Smooth muscle cell (in vitro differentiated cells): ENCODE measurements around the gene ATG16L1. TPM values are rescaled to one million over a fixed set of nuclear protein-coding genes. Genes with fewer than 3 reads are reported as not detected.
A peak's percentile ranks its signal among the peaks of the same experiment; 100 is the strongest.

Source experiments
- DNase-seq: peaks from one replicate; lab custom pipeline; 2025; ENCODE audit not compliant: unreplicated experiment; lab: John Stamatoyannopoulos, UW
- H2AFZ ChIP-seq: fragments of 200-600 bp; sonication (generic); 2 replicates; pipeline ENCODE4 v1.6.0; 2016; ENCODE audit warnings: antibody characterized with exemption, low read depth, mild to moderate bottlenecking
- H3F3A ChIP-seq: fragments of 200-600 bp; sonication (generic); 2 replicates; pipeline ENCODE4 v1.6.0; 2017; ENCODE audit warnings: antibody characterized with exemption, low read depth
- H3K27ac ChIP-seq: fragments of 200-600 bp; sonication (generic); 2 replicates; pipeline ENCODE4 v1.5.1; 2016; ENCODE audit warnings: low read depth, mild to moderate bottlenecking
- H3K27me3 ChIP-seq: fragments of 200-600 bp; sonication (generic); 2 replicates; pipeline ENCODE4 v1.6.1; 2016; ENCODE audit warnings: low read depth, mild to moderate bottlenecking
- H3K36me3 ChIP-seq: fragments of 200-600 bp; sonication (generic); 2 replicates; pipeline ENCODE4 v1.5.1; 2016; ENCODE audit warnings: low read depth
- H3K4me1 ChIP-seq: fragments of 200-600 bp; sonication (generic); 2 replicates; pipeline ENCODE4 v1.5.1; 2016; ENCODE audit warnings: low read depth
- H3K4me2 ChIP-seq: fragments of 200-600 bp; sonication (generic); 2 replicates; pipeline ENCODE4 v1.6.0; 2016; ENCODE audit warnings: mild to moderate bottlenecking
- H3K4me3 ChIP-seq: fragments of 200-600 bp; sonication (generic); 2 replicates; pipeline ENCODE4 v1.5.1; 2016; ENCODE audit warnings: mild to moderate bottlenecking
- H3K79me2 ChIP-seq: fragments of 200-600 bp; sonication (generic); 2 replicates; pipeline ENCODE4 v1.6.0; 2016; ENCODE audit warnings: low read depth, mild to moderate bottlenecking
- H3K9ac ChIP-seq: fragments of 200-600 bp; sonication (generic); 2 replicates; pipeline ENCODE4 v1.6.0; 2016; ENCODE audit warnings: low read depth
- H3K9me3 ChIP-seq: fragments of 200-600 bp; sonication (generic); replicated peaks from 2 replicates; pipeline ENCODE4 v1.5.1; 2016; ENCODE audit warnings: low read depth
- H4K20me1 ChIP-seq: fragments of 200-600 bp; sonication (generic); 2 replicates; pipeline ENCODE4 v1.6.0; 2016; ENCODE audit warnings: low read depth
- CTCF ChIP-seq: fragments of 200-600 bp; sonication (generic); IDR thresholded peaks from 2 replicates; pipeline ENCODE4 v1.5.1; 2017; ENCODE audit warnings: borderline replicate concordance, mild to moderate bottlenecking, antibody characterized with exemption; ENCODE audit not compliant: insufficient read depth, poor library complexity, severe bottlenecking
- WGBS: methylation state at CpG from one replicate; pipeline ENCODE4 v1.1.7; 2016; ENCODE audit warnings: low lambda C conversion rate; 5-methylcytosine and 5-hydroxymethylcytosine counted together
- polyA plus RNA-seq: library from polyadenylated mRNA; unstranded; fragments of >200 nt; fragmentation: Nextera tagmentation; extraction: Ambion mirVana; gene quantifications from 2 replicates; pipeline ENCODE4 v1.2.1, GENCODE V29; 2016
- total RNA-seq: library from RNA; depleted of rRNA; stranded (reverse); fragments of >200 nt; gene quantifications from 2 replicates; pipeline ENCODE4 v1.2.3, GENCODE V29; 2014

Gene ATG16L1
- total and polyA plus RNA-seq, 2 experiments from 2014 or later, result 12.5 to 26.4 TPM

GRCh38 chr2:233250568-233250967 lies 905 bp upstream of the ATG16L1 start:
- no peak for DNase-seq
- H3K9me3 ChIP-seq, result no peaks in the 10 kb centered on the region
- H3K9ac ChIP-seq, result no peak overlapping the region
- no peak overlapping the region for H3K4me2 ChIP-seq
- TF ChIP-seq CTCF, result no peak
- H3K79me2 ChIP-seq, result peaks cover 35% of the 10 kb centered on the region
- peak overlapping the region; percentile 86 for H2AFZ ChIP-seq
- H3K27me3 ChIP-seq, result no peaks in the 10 kb centered on the region
- H4K20me1 ChIP-seq, result peaks cover 28% of the 10 kb centered on the region
- H3K36me3 ChIP-seq, result no peaks in the 10 kb centered on the region
- WGBS, result 96% methylated on average over 9 of the region's 9 CpGs
- H3K27ac ChIP-seq, result no peak overlapping the region
- no peaks in the 10 kb centered on the region for H3F3A ChIP-seq
- no peak overlapping the region for H3K4me3 ChIP-seq
- peaks cover 5% of the 10 kb centered on the region for H3K4me1 ChIP-seq

GRCh38 chr2:233250985-233251305 lies 528 bp upstream of the ATG16L1 start:
- Histone ChIP-seq H3K36me3 (no peaks in the 10 kb centered on the region), H3K27me3 (no peaks in the 10 kb centered on the region), H3K4me3 (peak overlapping the region; percentile 97), H3K9me3 (no peaks in the 10 kb centered on the region), H3K9ac (peak overlapping the region; percentile 44), H3K27ac (peak overlapping the region; percentile 58), H3K4me1 (peaks cover 5% of the 10 kb centered on the region), H2AFZ (peak overlapping the region; percentile 86), H3K79me2 (peaks cover 39% of the 10 kb centered on the region), H3K4me2 (peak overlapping the region; percentile 75), H3F3A (no peaks in the 10 kb centered on the region), H4K20me1 (peaks cover 31% of the 10 kb centered on the region)
- no peak for TF ChIP-seq CTCF
- no peak for DNase-seq
- 86% methylated on average over 1 of the region's 1 CpG for WGBS

GRCh38 chr2:233252227-233252626 lies 754 bp downstream of the ATG16L1 start:
- no peak for TF ChIP-seq CTCF
- Histone ChIP-seq H4K20me1 (peaks cover 38% of the 10 kb centered on the region), H3K9me3 (no peaks in the 10 kb centered on the region), H3K4me2 (peak overlapping the region; percentile 97), H3K27ac (peak overlapping the region; percentile 86), H3K9ac (peak overlapping the region; percentile 91), H3K36me3 (peaks cover under 1% of the 10 kb centered on the region), H3K4me1 (peaks cover 5% of the 10 kb centered on the region), H3K4me3 (peak overlapping the region; percentile 97), H2AFZ (peak overlapping the region; percentile 94), H3K79me2 (peaks cover 43% of the 10 kb centered on the region), H3F3A (no peaks in the 10 kb centered on the region), H3K27me3 (no peaks in the 10 kb centered on the region)
- no peak for DNase-seq
- under 1% methylated on average over 18 of the region's 18 CpGs for WGBS

- H3F3A ChIP-seq, result no peaks in the 10 kb centered on the region
- H3K79me2 ChIP-seq, result peaks cover 47% of the 10 kb centered on the region
- no peaks in the 10 kb centered on the region for H3K9me3 ChIP-seq
- no peak overlapping the region for H2AFZ ChIP-seq
- DNase-seq, result no peak
- H3K4me2 ChIP-seq, result no peak overlapping the region
- no peak for TF ChIP-seq CTCF
- H3K9ac ChIP-seq, result no peak overlapping the region
- H3K36me3 ChIP-seq, result peaks cover 5% of the 10 kb centered on the region
- H3K4me1 ChIP-seq, result peaks cover 5% of the 10 kb centered on the region
- H3K27ac ChIP-seq, result no peak overlapping the region
- H3K4me3 ChIP-seq, result no peak overlapping the region
- 84% methylated on average over 11 of the region's 11 CpGs for WGBS
- H4K20me1 ChIP-seq, result peaks cover 51% of the 10 kb centered on the region
- H3K27me3 ChIP-seq, result no peaks in the 10 kb centered on the region
Observed at GRCh38 chr2:233255151-233255550, 3.7 kb downstream of the ATG16L1 start.
